AG04450 (cell line): ENCODE data around the gene SMC1B. TPM values are rescaled to one million over a fixed set of nuclear protein-coding genes. Genes with fewer than 3 reads are reported as not detected.
A peak's percentile ranks its signal among the peaks of the same experiment; 100 is the strongest.

Experiments
- CTCF ChIA-PET: fragments of 300-600, 350-600 bp; formaldehyde crosslinking; extraction: SDS; loops from one replicate; lab custom pipeline; 2022; ENCODE audit warnings: antibody characterized with exemption, inconsistent platforms; lab: Charles Lee
- POLR2A ChIA-PET: fragments of 350-600 bp; formaldehyde crosslinking; extraction: SDS; loops from one replicate; lab custom pipeline; 2021; ENCODE audit warnings: antibody characterized with exemption, inconsistent platforms; lab: Yijun Ruan, JAX
- DNase-seq: peaks from one replicate; pipeline ENCODE4 v3.0.0-alpha.2; 2011; ENCODE audit warnings: low read depth, low spot score
- H3K27ac ChIP-seq: one replicate; pipeline ENCODE4 v1.5.1; 2012; ENCODE audit warnings: low read depth, low read length, control low read depth
- H3K27me3 ChIP-seq: one replicate; pipeline ENCODE4 v1.6.0; 2012; ENCODE audit warnings: low read length; ENCODE audit not compliant: control insufficient read depth, insufficient read depth
- H3K4me3 ChIP-seq: 2 replicates; pipeline ENCODE4 v1.5.1; 2011; ENCODE audit warnings: mild to moderate bottlenecking, low read depth, low read length, control low read depth
- H3K9me3 ChIP-seq: 2 replicates; pipeline ENCODE4 v1.5.1; 2012; ENCODE audit warnings: low read length; ENCODE audit not compliant: control insufficient read depth, insufficient read depth
- CTCF ChIP-seq: IDR thresholded peaks from 2 replicates; pipeline ENCODE4 v1.5.1; 2011; ENCODE audit warnings: low read depth, low read length, control low read depth, inconsistent platforms
- polyA plus RNA-seq: library from polyadenylated mRNA; depleted of rRNA; stranded (reverse); fragments of >200 nt; gene quantifications from 2 replicates; pipeline ENCODE4 v1.2.3, GENCODE V29; 2011

SMC1B gene
- polyA plus RNA-seq, 1 experiment = not detected

- no peak overlapping the region for H3K27ac ChIP-seq
- no peaks in the 10 kb centered on the region for H3K27me3 ChIP-seq
- H3K4me3 ChIP-seq = no peak overlapping the region
- no peak for TF ChIP-seq CTCF
- ChIA-PET POLR2A (no interaction called here), CTCF (no interaction called here)
- no peaks in the 10 kb centered on the region for H3K9me3 ChIP-seq
- DNase-seq = no peak
Measured at GRCh38 chr22:45336971-45337431, 76.4 kb downstream of the SMC1B start.

- H3K27me3 ChIP-seq = no peaks in the 10 kb centered on the region
- no peak overlapping the region for H3K4me3 ChIP-seq
- H3K9me3 ChIP-seq = no peaks in the 10 kb centered on the region
- POLR2A ChIA-PET = no interaction called here
- DNase-seq = no peak
- CTCF ChIA-PET = interaction anchor here (0.6 kb wide), 1 partner anchor 83 kb away, joined by 3 read pairs; no protein-coding TSS in a partner anchor
- TF ChIP-seq CTCF = no peak
- H3K27ac ChIP-seq = no peak overlapping the region
Measured at GRCh38 chr22:45335854-45336522, 77.4 kb downstream of the SMC1B start.

GRCh38 chr22:45335021-45335818 is 78.2 kb downstream of the SMC1B start:
- no peak overlapping the region for H3K4me3 ChIP-seq
- ChIA-PET POLR2A (no interaction called here), CTCF (interaction anchor here (0.6 kb wide), 1 partner anchor 84 kb away, joined by 3 read pairs; no protein-coding TSS in a partner anchor)
- H3K27me3 ChIP-seq = no peaks in the 10 kb centered on the region
- peak; percentile 21; the same call in 1 of the 2 replicates for TF ChIP-seq CTCF
- H3K9me3 ChIP-seq = no peaks in the 10 kb centered on the region
- H3K27ac ChIP-seq = peak overlapping the region; percentile 11
- DNase-seq = no peak

- POLR2A ChIA-PET = interaction anchor here (0.6 kb wide), 1 partner anchor 82 kb away, joined by 6 read pairs; no protein-coding TSS in a partner anchor
- no peak overlapping the region for H3K27ac ChIP-seq
- H3K9me3 ChIP-seq = no peaks in the 10 kb centered on the region
- H3K4me3 ChIP-seq = no peak overlapping the region
- CTCF ChIA-PET = no interaction called here
- no peaks in the 10 kb centered on the region for H3K27me3 ChIP-seq
- no peak for TF ChIP-seq CTCF
- DNase-seq = no peak
Measured at GRCh38 chr22:45334528-45334927, 78.9 kb downstream of the SMC1B start.
